Germinal center (tissue), 1 donor: ENCODE measurements around the gene RGS7.
"Not testable (repeated sequence)": the region's sequence is repeated elsewhere in the genome, so short reads cannot be mapped to it uniquely, and the experiment has no call there.

Experiments
- DNase-seq: peaks from one replicate; pipeline ENCODE4 v3.0.0; 2012; ENCODE audit warnings: mixed read lengths, low spot score

The RGS7 gene

DNA sequence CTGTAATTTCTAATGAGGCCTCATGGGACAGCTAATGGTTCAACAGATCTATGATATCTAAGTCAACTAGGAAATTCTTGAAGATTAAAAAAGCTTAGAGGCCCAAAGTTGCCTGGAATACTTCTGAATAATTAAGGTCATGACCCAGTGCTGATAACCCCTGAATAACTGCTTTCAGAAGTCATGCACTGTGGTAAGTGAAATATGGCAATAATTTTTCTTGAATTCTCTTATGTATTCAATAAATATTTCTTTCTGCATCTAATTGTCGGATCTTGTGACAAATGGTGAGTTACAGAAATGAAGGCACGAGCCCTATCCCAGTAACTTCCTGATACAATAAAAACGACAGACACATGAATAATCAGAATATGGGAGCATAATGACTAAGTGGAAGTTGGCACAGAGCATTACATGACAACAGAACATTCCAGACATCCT lies 525.8 kb downstream of the RGS7 start:
- no peak for DNase-seq

- DNase-seq = no peak
These were observed 527.5 kb downstream of the RGS7 start for GRCh38 chr1:240829487-240829886.

- DNase-seq = no peak
These were observed 529.2 kb downstream of the RGS7 start for GRCh38 chr1:240827786-240828185.

GRCh38 chr1:240824238-240824637 lies 532.8 kb downstream of the RGS7 start:
- no peak for DNase-seq

- no peak for DNase-seq
These were observed 533.6 kb downstream of the RGS7 start for GRCh38 chr1:240823357-240823756.

DNA sequence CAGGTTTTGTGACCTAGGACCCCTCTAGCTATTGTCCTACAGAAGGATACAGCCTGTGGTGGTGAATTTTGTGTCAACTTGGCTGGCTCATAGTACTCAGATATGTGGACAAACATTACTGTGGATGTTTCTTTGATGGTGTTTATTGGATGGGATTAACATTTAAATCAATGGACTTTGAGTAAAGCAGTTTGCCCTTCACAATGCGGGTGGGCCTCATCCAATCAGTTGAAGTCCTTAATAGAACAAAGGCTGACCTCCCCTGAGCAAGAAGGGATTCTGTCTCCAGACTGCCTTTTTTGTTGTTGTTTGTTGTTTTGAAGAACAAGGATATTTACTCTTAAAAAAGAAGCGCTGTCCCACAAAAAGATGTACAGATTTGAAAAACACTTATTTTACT lies 535.1 kb downstream of the RGS7 start:
- DNase-seq = no peak

DNA sequence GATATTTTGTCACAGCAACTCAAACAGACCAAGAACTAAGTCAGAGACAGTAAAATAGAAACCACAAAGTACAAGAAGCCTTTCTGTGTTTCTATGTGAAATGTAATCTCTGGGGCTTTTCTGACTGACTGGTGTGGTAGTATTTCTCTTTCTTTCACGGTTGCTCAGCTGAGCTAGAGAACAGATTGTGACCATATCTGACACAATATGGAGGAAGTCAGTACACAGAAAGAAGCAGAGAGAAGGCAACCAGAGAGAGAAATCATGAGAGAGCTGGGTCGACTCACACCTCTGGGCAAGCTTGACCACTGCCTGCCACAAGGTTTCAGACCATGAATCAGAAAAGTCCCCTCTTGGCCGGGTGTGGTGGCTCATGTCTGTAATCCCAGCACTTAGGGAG lies 536.2 kb downstream of the RGS7 start:
- DNase-seq = no peak

- DNase-seq = no peak
These were observed 540.5 kb downstream of the RGS7 start for GRCh38 chr1:240816472-240816871.

DNA sequence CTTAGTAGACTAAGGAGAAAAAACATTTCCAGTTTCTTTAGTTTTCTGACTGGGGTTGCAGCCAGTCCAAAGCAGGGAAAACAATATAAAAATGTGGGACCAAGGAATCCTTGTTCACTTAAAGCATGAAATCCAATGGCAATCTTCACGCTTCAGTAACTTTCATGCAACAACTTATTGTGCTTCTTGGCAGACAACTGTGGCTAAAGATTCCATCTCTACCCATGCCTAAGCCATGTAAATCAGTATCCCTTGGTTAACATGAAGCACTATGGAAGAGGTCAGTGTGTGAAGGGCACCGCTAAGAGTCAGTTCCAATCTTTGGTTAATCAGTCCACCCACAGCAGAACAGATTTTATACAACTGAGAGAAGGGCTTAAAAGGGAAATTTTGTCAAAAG lies 543.3 kb downstream of the RGS7 start:
- no peak for DNase-seq

DNA sequence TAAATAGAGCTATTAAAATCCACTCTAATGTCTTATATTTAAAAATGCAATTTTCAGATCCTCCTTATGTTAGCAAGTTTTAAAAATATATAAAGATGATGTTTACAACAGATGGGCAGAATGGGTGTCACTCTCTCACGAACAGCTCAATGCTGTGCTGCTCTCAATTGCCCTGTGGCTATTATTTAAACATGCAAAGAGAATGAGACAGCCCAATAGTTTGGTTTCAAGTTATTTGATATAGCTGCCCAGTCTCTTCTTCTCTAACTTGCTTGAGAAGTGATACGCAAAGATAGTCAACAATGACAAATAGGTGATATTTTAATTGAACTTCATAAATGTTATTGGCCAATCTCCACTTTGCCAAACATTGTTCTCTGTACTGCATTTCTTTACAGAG lies 545.7 kb downstream of the RGS7 start:
- no peak for DNase-seq

DNA sequence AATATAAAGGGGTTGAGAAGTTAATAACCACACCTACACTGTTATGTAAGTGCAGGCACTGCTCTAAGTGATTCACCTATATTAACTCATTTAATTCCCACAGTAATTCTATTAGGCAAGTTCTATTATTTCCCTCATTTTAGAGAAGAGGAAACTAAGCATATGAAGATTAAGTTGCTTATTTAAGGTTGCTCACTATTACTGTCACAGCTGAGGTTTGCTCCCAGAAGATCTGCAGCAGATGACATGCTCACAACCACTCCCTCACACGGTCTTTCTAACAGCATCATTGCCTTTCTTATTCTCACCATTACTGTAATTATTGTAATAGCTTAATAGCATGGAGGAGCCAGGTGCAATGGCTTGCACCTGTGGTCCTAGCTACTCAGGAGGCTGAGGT lies 548.6 kb downstream of the RGS7 start:
- no peak for DNase-seq

DNA sequence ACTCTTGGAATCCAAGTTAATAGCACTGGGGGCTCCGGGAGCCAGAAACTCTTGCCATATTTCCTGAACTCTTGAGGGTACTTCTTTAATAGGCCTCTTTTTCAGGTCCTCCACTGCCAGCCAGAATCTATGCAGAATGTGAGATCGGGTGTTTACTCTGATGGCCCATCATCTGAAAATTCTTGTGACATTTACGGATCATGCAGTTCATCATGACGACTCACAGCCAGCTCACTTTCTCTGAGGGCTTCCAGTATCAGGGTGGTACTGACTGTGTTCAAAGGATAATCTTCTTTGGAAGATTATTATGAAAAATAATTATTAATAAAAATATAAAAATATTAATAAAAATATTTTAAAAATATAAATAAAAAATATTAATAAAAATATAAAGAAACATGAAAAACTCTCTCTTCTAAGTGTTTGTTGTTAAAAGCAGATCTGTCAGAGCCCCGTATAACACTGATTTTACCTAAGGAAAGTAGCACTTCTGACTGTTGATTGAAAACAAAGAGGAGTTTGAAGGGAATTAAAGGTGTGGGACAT lies 550.7 kb downstream of the RGS7 start:
- no peak for DNase-seq

DNA sequence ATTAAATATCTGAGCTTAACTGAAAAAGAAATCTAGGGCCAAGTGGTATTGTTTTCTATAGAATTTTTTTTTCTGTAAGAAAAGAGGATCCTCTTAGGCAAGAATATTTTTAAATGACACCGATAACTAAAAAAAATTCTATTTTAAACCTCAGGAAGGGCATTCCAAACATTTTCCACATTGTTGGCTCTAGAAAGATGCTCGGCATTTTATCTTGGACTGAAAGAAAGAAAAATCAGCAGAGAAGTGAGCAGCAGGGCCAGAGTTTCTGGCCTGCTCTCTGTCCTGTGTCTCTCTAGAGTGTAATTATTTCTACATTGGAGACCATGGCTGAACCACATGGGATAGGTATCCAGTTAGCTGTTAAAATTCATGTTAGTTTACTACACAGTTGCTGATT lies 552.5 kb downstream of the RGS7 start:
- no peak for DNase-seq

DNA sequence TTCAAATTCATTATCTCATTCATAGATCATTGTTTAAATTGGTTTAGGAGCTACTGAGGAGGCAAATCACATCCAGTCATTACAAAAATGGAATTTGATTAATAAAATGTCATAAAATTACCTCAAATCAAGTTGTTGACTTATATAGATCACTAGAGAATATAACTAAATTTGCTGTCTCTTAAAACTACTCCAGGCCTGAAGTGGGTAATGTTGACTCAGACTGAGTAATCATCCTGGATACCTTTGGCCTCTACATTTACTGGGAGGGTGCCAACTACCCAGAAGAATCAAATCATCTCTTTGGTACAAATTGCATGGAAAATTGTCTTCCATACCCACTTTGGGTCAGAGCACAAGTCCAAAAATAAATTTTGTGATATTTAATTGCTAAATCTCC lies 553.9 kb downstream of the RGS7 start:
- no peak for DNase-seq

- DNase-seq = no peak
These were observed 554.7 kb downstream of the RGS7 start for GRCh38 chr1:240802271-240802670.

DNA sequence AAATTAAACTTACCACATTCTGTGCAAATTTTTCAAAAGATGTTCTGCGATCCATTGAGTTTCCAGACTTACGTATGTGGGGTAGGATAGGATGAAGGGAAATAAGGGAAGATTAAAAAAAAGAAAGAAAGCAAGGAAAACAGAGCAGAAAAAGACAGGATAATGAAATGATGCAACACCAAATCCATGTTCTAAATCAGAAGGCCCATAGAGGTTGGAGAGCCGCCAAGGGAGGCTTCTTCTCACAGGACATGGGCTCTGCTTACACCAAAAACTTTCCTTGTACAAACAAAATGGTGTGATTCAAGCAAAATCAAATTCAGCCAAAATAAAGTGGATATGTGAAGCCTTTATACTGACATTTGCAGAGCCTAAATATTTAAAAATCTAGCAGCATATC lies 555.6 kb downstream of the RGS7 start:
- no peak for DNase-seq

DNA sequence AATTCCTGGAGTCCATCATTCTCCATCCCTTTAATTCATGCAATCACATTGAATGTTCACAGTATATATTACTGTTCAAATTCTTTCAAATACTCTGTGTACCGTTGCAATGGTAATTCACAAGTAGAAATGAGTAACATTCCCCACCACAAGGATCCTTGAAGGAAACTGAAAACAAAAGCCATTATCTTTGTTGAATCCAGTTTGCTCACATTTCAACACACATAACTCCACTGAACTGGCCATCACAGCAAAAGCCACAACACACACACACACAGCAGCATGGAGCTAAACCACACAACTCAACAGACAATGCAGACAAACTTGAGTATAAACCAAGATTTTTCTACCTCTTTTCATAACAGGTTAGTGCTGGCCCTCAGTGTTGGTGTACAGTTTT lies 556.7 kb downstream of the RGS7 start:
- no peak for DNase-seq

DNA sequence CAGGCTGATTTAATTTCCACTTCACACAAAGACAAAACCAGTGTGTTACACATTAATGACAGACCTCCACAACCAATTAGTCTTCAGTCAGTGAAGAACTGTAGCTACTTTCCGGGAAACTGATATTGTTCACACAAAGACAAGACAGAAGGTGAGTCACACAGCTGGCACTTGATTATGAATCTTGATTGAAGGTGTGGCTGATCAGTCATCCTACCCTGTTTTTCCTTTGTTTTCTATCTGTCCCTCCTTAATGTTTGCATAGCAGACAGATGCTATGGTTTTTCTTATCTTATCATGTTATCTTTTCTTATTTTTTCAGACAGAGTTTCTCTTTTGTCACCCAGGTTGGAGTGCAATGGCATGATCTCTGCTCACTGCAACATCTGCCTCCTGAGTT lies 560.0 kb downstream of the RGS7 start:
- no peak for DNase-seq

- DNase-seq = no peak
These were observed 562.8 kb downstream of the RGS7 start for GRCh38 chr1:240794046-240794843.

DNA sequence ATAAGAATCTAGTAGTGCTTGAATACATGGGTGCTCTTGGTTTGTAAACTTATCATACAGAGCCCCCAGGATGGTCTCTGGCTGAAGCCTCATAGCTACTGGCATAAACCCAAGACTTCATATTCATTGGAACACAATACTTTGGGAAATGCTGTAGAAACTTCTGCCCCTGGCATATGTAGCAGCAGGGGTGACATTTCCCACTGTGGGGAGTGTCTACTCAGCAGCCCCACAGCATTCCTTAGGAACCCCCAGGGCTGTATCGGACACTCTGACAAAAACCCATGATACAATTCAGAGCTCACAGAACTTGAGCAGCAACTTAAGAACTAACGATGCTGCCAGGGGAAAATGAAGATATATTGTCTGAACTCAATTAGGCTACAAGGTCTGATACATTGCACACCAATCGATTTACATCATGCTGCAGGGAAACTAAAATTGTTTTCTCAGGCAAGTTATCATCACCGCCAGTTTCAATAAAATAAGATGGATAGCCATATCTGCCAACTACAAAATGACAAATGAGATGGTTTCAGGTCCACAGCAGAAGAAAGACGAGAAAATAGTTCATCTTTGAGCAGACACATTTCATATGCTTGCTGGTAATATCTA lies 564.0 kb downstream of the RGS7 start:
- DNase-seq = no peak

DNA sequence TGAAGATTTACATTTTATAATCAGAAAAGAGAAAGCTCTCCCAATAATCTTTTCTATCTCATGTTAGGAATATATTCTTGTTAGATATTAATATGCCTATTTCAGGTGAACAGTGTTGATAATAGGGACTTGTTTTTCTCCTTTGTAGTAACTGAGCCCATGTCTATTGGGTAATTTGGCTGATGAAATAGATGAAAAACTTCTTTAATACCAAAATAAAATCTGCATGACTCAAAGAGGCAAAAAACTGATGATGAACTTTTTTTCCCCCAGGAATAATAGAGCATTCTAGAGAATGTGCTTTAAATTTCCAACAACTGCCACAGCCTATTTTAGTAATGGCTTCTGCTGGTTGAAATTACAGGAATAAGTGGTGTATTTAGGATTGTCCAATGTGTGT lies 566.1 kb downstream of the RGS7 start:
- no peak for DNase-seq

- DNase-seq = no peak
These were observed 570.1 kb downstream of the RGS7 start for GRCh38 chr1:240786880-240787279.

DNA sequence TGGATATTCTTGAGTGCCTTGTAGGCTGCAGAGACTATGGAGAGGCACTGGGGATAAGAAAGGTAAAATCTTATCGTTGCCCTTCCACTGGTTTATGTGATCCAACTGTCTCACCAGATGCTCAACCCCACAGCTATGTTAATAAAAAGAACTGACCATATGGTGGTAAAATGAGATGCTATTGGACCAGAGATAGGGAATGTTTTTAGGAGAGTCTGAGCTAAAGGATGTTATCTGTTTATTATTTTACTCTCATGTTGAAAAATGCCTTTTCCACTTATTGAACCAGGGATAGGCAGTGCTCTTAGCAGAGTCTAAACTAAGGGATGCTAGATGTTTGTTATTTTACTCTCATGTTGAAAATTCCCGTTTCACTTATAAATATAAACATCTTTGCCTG lies 572.2 kb downstream of the RGS7 start:
- DNase-seq = no peak

GRCh38 chr1:240783728-240784137 lies 573.3 kb downstream of the RGS7 start:
- not testable (repeated sequence) for DNase-seq
